ENCODE data around the gene FAR2.

- TF ChIP-seq EZH2 (IDR thresholded peaks at IDR 0.05; ENCODE audit: borderline replicate concordance, low read length) (no peak), CTCF (IDR thresholded peaks at IDR 0.05; ENCODE audit: low read length) (peak; percentile 47; the same call in 1 of the 2 replicates)
Observed at GRCh38 chr12:29309320-29309902, 160.3 kb downstream of the FAR2 start.
